HG03460 (cell line): Measurements from ENCODE around the gene TBC1D5.
"Not testable (repeated sequence)": the region's sequence is repeated elsewhere in the genome, so short reads cannot be mapped to it uniquely, and the experiment has no call there.

Experiments used
- ATAC-seq: cut with Tn5 transposase; IDR thresholded peaks from one replicate; pipeline ENCODE4 v1.9.1; 2021; ENCODE audit not compliant: unreplicated experiment

Gene TBC1D5

GRCh38 chr3:17149076-17149475 lies 593.4 kb downstream of the TBC1D5 start:
- no peak for ATAC-seq

DNA sequence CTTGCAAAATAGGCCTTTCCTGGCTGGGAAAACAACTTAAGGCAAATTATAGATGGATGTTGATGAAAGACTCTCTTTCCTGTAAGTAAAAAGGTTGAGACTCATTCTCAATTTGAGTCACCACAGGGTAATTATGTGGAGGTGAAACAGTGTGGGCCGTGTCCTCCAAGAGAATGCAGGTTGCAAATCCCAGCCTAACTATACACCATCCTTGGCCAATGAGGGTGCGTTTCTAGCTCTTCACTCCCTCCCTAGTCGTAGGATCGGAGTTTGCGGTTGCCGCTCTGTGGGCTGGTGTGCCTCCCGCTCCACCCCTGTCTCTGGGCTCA lies 597.8 kb downstream of the TBC1D5 start:
- ATAC-seq: no peak

- no peak for ATAC-seq
Measured at GRCh38 chr3:17143893-17144664, 598.4 kb downstream of the TBC1D5 start.

DNA sequence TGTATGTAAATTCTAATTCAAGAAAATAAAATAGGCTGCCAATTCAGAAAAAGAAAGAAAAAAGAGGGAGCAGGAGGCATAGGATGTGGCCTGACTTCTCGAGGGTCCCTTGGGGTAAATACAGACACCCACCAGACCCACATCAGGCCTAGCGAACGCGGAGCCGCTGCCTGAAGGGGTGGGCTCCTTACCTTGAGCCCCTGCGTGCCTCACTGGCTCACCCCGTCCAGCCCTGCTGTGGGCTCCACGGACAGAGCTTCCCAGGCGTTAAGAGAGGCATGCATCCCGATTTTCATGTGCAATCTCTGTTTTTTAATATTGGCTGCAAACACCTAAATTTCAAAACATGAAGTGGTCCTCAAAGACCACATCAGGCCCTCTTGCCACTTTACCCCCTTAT lies 599.9 kb downstream of the TBC1D5 start:
- no peak for ATAC-seq

GRCh38 chr3:17141699-17142098 lies 600.7 kb downstream of the TBC1D5 start:
- ATAC-seq: no peak

DNA sequence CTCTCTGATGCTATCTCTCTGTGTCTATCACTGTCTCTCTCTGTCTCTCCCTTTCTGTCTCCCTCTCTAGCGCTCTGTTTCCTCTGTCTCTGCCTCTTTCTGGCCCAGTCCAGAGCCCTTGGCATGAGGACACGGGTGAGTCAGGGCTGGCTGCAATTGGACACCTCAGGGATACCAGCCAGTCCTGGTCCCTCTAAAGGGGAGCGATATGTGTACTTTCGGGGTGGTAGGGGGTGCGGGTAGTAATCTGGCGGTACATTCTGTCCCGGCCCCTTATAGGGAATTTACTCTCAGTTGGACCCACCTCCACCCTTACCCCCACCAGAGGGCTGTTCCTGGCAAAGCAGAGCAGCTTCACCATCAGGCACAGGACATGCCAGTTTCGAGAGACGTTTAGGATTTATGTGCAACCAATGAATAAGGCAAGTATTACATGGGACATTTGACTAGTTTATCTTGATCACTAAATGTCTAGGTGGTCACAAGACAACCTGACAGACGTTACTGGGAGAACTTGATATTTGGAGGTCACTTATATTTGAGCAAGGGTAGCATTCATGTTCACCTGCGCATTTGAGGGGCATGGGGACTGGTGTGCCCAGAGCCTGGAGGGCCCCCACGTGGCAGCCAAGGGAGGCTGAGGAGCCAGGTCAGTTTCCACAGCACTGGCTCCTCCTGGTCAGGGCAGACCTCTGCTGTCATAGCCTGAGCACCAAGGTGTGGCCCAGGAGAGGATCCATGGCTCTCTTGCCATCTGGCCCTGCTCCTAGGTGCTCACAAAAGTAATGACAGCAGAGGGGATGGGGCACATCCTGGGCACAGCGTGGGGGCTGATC lies 601.5 kb downstream of the TBC1D5 start:
- no peak for ATAC-seq

DNA sequence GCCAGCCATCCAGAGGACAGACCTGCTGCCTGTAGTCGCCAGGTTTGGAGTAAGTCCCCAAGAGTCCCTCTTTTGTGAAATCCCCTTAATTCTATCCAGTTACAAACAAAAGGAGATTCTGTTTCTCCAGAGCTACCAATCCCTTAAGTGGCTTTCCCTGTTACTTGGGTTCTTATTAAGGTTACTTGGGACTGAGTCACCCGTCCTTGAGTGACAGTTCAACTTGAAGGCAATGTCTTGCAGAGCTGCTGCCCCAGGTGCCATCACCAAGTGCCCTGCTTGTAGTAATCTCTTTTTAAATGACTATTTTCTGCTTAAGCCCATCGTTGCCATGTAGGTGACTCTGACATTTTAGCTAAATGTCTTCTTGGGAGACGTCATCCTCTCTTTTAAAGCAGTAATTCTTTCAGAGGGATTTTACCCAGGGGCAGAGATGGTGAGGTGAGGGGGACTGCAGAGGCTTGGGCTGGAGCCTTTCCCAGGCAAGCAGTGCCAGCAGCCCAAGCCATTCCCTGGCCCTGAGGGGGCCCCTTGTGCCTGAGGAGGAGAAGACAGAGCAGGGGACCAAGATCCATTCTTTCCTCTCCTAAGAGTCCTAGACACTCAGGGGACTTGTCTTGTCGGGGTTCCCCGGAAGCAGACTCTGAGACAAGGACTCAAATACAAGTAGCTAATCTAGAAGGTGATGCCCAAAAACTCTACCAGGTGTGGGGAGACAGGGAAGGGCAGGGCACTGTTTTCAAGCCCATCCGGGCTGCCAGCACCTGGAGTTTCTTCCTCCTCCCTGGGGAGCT lies 604.0 kb downstream of the TBC1D5 start:
- ATAC-seq: no peak

DNA sequence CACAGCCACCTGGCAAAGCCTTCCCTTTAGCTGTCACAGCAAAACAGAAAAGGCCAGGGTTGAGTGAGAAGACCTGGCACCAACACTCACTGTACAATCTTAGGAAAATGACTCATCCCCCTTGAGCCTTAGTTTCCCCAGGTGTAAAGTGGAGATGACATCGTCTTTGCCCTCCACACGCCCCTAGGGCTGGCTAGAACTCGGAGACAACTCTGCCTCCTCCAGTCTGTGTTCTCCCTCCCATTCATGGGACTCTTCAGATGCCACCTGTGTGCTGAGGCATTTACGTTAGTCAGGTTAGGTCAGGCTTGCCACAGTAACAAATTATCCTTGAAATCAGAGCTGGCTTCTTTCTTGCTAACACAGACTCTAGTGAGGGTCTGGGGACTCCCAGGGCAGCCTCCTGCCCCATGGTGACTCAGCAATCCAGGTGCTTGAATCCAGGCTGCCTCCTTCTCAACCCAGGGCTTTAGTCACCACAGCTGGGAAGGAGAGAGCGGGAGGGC lies 605.1 kb downstream of the TBC1D5 start:
- no peak for ATAC-seq

DNA sequence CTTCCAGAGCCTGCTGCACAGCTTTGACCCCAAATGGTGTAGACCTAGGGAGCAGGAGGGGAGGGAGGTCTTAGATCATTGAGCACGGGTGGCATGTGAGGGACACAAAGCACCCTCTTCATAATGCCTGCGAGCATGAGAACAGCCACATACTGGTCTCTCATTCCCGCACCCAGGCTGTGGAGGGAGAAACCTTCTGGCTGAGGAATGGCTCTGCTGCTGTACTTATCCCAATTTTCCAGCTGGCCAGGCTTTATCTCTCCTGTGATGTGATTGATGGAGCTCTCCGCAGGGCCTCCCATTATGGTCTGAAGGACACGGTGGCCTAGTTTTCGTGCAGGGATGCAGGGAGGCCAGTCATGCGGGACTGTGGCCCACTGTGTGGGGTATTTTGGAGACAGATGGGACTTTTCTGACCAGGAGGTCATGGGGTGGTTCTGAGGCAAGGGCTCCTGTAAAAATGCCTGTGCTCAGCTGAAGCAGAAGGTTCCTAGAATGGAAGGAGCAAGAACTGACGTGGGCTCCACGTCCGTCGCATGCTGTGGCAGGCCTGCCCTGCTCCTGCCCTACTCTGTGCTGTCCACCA lies 606.2 kb downstream of the TBC1D5 start:
- no peak for ATAC-seq

- no peak for ATAC-seq
Measured at GRCh38 chr3:17135696-17136095, 606.7 kb downstream of the TBC1D5 start.

DNA sequence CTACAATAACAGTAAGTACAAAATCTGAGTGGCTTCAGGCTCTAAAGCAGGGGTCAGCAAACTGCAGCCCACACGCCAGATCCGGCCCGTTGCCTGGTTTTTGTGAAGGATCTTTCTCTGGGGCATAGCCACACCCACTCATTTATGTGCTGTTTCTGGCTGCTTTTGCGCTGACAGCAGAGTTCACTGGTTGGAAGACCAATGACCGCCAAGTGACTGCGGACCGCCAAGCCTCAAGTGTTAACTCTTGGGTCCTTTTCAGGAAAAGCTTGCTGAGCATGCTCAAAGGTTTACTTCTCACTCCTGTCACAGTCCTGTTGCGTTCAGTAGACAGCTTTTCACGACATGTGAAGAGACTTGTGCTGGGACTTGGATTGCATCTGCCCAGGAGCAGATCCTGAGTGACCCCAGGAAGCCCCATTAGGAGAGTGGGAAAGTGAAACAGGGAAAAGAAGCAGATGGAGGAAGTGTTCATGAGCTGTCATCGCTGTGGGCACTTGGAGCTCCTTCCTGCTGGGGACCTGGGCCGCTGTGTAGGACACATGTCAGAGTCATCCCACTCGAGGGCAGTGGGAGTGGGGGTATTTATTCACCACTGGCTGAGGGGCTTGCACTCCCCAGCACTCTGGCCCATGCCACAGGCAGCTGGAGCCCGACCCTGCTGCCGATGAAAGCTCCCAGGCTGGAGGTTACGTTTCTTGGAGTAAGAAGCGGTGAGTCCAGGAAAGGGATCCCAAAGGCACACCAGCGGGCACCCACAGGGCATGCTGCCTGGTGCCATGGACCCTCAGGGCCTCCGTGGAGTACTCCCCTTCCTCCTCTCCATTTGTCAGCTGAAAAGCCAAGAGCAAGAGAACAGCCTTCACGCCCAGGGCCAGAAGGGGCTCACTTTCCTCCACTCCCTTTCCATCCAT lies 608.5 kb downstream of the TBC1D5 start:
- ATAC-seq: no peak

DNA sequence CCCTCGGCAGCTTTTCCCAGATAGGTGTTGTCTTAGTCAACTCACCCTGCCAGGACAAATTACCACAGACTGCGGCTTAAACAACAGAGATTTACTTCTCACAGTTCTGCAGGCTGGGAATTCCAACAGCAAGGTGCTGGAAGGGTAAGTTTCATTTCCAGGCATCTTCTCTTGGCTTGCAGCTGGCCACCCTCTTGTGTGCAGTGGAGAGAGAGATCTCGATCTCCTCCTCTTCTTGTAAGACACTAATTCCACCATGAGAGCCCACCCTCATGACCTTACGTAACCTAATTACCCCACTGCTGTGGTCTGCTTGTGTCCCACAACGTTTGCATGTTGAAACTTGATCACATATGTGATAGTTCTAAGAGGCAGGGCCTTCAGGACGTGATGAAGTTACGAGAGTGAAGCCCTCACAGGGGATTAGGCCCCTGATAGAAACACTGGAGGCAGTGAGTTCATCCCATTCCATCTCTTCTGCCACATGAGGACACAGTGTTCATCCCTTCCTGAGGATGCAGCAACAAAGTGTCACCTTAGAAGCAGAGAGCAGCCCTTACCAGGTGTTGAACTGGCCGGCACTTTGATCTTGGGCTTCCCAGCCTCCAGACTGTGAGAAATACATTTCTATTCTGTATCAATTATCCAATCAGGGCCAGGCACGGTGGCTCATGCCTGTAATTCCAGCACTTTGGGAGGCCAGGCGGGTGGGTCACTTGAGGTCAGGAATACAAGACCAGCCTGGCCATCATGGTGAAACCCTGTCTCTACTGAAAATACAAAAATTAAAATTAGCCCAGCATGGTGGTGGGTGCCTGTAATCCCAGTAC lies 609.9 kb downstream of the TBC1D5 start:
- no peak for ATAC-seq

GRCh38 chr3:17130956-17131355 lies 611.5 kb downstream of the TBC1D5 start:
- no peak for ATAC-seq

GRCh38 chr3:17129556-17129955 lies 612.9 kb downstream of the TBC1D5 start:
- no peak for ATAC-seq

- not testable (repeated sequence) for ATAC-seq
Measured at GRCh38 chr3:17128671-17129070, 613.8 kb downstream of the TBC1D5 start.

DNA sequence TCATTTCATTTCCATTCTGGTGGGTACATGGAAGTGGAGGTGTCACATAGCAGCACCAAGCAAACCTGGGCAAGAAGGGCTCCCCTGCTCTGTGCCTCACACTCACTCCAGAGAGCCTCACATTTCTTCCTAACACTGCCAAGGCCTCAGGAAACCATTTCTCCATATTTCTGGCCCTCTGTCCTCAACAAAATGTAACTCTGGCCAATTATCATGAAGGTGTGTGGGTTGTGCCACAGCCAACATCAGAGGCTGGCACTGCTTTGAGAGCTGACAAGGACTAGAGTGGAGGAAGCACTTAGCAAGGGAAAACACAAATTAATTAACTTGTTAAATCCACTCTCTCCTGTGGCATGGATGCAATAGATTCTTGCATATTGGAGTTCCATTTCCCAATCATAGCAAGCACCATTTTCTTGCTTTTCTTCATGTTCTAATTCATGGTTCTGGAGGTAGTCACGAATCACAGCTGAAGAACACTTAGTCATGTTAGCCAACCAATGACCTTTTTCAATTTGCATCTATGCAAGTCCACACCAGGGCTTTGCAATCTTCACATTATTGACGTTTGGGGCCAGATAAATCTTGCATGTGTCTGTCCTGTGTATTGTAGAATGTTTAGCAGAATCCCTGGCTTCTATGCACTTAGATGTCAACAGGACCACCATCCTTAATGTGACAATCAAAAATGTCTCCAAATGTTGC lies 616.5 kb downstream of the TBC1D5 start:
- ATAC-seq: no peak

DNA sequence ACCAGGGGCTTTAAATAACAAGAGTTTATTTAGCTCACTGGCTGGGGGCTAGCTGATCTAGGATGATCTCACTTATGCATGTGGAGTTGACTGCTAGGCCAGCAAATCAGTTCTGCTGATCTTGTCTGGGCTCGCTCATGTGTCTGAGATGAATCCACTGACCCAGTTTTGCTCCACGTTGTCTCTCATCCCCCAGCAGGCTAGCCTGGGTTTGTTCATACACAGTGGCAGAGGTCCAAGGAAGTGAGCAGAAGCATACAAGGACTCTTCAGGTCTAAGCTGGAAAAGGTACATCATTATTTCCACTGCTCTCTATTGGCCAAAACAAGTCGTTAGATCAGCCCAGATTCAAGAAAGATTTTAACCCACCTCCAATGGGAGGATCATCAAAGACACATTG lies 619.7 kb downstream of the TBC1D5 start:
- no peak for ATAC-seq

GRCh38 chr3:17121336-17121735 lies 621.1 kb downstream of the TBC1D5 start:
- ATAC-seq: no peak

GRCh38 chr3:17120115-17120514 lies 622.3 kb downstream of the TBC1D5 start:
- no peak for ATAC-seq
